ENCODE data around the gene NFATC1.

Gene NFATC1

DNA sequence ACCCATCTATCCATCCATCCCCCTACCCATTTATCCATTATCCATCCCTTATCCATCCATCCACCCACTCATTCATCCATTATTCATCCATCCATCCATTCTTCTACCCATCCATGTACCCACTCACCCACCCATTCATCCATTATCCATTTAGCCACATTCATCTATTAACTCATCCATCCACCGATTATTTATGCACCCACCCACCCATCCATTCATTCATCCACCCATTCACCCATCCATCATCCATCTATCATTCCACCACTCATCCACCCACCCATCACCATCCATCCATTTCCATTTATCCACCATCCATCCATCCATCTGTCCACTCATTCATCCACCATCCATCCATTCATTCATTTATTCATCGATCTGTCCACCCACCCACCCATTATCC, 146.5 kb downstream of the NFATC1 start:
- DNase-seq = no peak

DNA sequence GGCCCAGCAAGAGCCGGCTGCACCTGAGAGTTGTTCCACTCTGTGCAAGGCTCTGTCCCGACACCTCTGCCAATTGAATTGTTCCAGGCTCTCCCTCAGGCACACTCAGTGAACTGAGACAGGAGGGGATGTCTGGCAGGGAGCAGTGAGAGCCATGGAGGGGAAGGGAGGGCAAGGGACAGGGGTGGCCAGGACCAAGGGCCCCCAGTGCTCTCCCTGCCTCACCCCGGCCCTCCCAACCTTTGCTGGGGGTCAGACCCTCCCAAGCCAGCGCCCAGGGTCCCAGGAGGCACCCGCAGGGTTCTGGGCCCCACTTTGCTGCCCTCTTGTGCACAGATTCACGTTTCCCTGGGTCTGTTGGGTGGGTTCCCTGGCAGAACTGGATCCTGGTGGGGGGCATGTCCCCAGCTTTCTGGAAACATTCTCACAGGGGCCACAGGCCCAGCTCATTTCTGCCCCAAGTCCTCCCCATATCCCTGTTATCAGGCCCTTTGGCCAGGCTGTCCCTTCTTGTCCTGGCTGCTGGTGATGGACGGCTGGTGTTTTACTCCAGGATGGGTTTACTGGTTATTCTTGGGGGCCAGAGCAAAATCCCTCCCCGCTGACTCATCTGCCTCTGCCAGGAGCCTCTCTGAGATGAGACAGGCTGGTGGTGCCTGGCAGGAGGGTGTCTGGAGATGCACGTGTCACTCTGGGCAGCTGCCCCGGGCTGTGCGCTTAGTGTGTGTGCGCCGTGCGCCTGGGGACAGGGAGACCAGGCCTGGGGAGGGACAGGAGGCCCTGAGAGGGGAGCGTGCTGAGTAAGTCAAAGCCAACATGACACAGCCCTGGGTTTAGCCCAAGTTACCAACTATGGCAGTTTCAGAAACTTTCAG, 147.4 kb downstream of the NFATC1 start:
- no peak for DNase-seq

DNA sequence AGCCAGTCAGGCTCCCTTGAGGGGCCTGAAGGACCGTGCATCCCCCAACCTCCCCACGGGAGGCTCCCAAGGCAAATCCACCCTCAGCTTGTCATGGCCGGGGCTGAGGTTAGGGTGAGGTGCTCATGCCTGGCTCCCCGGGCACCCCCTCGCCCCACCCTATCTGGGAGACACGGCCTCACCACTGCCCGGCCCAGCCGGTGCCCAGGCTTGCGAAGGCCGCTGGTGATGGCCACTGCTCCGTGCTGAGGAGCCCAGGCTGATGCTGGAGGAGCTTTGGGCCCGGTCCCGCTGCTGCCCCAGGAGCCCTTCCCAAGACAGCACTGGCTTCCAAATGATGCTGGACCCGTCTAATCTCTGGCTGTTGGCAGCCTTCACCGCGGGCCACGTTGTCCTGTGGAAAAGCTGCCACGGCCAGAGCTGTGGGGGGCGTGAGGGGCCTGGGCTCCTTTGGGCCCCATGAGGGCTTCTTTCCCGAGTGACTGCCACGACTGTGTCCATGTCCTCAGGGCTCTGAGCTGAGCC, 148.2 kb downstream of the NFATC1 start:
- no peak for DNase-seq

DNA sequence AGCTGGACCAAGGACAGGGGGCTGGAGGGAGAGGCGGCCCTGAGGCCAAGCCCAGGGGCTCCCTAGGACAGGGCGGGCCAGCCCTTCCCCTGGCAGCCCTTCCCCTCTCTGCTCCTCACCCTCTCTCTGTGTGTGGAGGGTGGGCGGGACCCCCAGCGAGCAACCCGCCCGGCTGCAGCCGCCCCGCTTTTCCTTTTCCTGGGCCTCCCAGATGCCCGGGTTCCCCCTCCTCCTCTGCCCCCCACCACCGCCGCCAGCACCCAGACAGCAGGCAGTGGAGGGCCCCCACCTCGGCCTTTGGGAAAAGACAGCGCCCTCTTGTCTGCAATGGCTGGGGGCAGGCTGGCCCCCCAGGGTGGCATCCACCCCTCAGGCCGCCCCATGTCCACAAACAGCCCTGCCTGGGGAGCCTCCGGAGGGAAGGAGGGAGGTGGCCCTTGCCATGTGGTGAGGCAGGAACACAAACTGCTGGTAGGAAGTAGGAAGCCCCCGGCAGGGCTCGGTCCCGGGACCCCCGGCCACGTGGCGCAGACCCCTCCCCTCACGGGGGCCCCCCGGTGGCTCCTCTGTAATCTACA, 148.7 kb downstream of the NFATC1 start:
- DNase-seq = no peak

DNA sequence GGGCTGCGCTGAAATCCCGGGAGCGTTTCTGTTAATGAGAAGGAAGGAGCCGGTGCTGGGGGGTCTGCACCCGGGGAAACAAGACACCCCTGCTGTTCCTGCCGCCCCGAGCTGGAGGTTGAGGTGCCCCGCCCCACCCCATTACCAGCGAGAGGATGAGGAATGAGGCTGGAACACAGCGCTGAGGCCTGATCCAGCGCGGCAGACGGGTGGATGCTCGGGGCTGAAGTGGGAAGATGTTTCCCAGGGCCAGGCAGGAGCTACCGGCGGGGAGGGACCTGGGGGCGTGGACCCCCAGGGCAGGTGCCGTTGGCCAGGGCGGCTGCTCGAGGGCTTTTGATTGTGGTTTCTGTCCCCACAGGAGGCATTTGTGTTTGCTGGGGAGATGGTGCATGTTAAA, 149.5 kb downstream of the NFATC1 start:
- DNase-seq = no peak

DNA sequence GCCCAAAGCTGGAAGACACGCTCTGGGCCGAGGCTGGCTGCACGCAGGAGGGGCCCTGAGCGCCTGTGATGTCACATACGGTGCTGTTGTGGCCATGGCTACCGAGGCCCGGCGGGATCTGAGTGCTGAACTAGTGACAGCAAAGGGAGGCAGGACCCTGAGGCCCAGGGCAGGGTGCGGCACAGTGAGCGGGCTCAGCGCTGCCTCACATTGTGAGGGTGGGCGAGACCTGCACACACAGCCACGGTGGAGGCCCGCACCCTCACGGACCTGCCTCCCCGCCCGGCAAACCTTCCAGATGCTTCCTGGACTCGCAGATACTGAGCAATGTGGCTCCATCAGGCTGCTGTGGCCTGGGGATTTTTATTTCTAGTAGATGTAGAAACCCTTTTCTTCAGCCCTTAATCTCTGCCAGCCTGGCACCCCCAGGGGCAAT, 150.0 kb downstream of the NFATC1 start:
- DNase-seq = no peak

DNA sequence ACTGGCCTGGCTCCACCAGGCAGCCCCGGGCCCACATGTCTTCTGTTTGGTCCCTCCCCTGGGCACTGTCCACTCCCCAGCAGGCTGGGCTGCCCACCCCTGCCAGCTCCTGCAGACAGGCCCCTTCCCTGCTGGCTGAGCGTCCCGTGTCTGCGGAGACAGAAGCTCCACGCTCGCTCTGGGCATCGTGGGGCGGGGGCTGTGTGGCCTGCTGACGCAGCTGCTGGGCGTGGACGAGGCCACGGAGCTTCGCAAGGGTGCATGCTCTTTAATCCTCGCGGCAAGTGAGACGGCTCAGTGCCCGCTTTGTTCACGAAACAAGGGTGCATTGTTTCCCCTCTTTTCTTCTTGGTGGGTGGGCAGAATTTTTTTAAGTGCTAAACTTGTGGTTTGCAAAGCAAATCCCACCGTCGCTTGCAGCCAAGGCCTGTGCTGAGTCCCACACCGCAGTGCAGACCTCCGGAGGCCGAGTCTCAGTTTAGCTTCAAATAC, 151.1 kb downstream of the NFATC1 start:
- no peak for DNase-seq

DNA sequence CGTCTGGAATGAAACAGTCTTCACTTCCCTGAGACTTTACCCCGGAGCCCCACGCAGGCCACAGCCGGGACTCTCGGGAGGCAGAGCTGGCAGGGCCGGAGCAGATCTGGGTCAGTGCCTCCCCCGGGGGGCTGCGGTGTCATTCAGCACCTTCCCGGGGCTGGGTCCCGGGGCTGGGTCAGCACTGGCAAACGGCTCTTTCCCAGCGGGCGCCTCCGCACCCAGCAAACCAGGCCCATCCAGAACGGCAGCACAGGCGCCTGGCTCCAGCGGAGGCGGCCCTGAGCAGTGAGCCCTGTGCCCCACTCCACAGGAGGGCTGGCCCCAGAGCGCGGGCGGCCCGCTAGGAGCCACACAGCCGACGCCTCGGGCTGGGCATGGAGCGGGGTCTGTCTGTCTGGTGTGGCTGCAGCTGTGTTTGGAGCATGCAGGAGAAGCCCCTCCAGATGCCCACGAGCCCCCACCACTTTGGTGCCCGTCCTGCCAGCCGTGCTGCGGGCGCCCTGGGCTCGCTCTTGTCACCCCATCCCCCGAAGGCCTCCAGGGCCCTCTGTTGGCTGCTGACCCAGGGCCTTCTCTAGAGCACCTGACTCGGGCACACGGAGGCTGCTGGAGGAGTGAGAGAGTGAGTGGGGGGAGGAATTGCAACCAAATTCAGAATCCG, 151.8 kb downstream of the NFATC1 start:
- no peak for DNase-seq

DNA sequence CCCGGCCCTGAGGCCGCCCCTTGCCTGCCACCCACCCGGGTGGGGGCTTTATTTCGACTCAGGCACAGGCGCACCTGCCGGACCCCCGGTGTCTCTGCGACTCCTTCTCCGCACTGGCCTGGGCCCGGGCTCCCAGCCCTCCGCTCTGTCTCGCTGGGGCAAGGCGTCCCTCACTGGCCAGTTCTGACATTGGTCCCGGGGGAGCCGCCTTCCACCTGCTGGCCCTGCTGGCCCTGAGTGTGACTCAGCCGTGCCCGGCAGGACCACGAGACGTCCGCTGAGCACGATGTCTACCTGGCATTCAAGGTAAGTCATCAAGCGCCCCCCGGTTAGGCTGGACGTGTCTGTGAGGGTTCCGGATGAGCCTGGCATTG, 152.3 kb downstream of the NFATC1 start:
- no peak for DNase-seq

DNA sequence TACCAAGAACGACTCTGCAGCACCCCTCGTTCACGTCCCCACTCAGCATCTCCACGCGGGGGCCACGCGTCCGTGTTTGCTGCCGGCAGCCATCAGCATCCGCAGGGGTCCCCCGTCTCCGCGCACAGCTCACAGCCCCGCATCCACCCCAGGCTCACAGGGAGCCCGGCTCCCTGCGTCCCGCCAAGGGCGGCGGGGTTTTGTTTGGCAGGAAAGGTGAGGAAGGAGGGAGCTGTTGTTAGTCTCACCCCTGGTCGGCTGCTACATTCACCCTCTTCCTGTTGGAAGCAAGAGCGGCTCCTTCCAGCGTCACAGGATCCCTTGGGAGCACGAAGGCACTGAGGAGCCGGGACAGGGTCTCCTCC, 152.9 kb downstream of the NFATC1 start:
- no peak for DNase-seq

DNA sequence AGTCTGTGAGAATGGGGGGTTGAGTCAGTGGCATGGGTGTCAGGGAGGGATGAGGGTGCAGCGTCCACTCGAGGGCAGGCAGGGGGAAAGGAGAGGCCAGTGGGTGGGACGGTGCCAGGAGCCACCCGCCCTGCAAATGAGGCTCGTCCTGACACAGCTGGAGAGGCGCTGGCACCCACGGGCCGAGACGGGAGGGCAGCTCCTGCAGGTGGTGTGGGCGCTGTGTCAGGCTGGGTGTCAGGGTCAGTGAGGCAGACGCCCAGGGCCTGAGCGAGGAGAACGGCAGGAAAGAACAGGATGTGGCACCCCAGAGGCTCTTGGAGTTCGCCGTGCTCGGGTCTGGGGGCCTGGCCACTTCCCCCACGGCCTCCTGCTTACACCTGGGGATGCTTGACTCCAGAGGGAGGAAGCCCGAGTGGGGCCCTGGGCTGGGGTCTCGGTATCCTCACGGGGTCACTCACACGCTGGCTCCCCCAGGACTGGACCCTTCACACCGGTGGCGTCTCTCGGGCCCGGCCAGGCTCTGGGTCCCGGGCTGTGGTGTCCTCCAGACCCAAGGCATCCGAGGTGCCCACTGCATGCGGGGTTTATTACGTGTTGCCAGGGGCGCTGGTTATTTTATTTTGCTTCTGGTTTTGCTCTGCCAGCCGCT, 153.4 kb downstream of the NFATC1 start:
- no peak for DNase-seq

DNA sequence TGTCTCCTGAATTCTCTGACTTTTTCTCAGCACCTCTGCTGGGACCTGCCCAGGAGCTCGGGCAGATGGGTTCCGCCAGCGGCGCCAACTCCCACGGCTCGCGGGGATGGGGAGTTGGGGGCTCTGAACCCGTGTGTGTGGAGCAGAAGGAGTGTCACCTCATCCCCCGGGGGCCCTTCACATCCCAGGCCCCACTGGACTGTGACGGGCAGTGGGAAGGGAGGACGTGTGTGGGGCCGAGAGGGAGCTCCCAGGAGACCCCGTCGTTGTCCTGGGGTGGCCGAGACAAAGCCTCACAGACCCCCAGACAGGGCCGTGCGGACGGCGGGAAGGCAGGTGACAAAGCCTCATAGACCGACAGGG, 153.9 kb downstream of the NFATC1 start:
- DNase-seq = no peak

DNA sequence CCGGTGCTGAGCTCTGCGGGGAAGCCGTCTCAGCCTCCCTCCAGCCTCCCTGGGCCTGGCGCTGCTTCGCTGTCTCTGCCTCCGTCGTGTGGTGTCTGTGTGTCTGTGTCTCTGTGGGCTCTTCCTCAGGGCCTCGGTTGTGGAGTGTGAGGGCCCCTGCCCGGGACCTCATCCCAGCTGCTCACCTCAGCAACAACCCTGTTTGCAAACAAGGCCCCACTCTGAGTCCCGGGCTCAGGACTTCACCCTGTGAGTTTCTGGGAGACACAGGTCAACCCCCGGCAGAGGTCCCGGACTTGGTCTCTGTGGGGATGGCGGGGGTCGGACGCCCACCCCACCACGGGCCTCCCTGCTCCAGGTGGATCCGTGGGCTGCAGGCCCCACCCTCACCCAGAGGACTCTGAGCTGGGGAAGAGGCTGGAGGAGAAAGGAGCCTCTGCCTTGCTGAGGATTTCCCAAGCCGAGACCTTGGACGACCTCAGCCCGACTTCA, 156.5 kb downstream of the NFATC1 start:
- DNase-seq = no peak

DNA sequence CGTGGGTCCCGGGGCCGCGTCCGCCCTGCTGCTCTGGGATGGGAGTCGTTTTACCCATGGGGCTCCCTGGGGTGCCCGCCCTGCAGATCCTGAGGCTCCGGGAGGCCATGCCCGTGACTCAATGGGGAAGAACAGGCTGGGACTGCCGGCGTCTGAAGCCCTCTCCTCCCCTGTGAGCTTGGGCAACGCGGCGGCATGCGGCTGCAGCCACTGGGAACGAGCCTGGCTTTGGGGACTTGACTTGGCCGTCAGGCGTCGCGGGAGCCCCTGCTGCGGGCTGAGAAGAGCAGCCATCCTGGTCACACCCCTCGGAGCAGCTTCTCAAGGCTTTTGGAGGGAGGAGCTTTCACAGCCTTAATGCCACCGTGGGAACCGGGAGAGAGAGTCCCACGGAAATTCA, 157.0 kb downstream of the NFATC1 start:
- DNase-seq = no peak

DNA sequence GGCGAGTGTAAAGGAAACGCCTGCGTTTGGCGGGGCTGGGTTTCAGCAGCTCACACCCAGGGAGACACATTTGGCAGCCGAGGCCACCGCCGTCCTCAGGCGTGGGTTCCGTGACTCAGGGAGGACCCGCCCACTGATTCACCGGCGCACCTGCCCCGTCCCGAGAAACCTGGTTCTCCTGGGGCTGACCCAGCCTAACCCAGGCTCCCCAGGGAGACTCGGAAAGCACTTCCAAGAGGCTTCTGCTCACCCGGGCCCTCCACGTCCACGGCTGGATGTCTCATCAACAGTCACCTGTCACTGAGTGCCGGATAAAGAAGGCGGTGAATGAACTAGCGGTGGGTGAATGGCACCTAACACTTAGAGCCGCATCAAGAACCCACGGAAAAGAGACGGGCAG, 157.4 kb downstream of the NFATC1 start:
- DNase-seq = no peak

DNA sequence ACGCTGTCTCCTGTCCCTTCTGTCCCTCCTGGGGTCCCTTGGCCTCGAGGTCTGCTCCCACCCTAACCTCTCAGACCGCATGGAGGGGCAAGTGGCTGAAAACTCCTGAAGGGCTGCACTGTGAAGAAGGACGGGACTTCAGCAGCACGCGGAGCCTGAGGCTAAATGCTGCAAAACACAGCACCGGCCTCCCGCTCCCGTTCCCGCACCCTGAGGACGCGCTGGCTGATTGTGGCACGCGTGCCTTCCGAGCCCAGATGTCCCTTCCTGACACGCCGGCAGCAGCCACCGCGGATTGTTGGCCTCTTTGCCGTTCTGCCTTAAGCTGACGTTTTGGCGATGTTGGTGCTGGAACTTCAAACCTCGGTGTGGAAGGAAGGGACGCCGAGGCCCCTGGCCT, 158.0 kb downstream of the NFATC1 start:
- DNase-seq = no peak

DNA sequence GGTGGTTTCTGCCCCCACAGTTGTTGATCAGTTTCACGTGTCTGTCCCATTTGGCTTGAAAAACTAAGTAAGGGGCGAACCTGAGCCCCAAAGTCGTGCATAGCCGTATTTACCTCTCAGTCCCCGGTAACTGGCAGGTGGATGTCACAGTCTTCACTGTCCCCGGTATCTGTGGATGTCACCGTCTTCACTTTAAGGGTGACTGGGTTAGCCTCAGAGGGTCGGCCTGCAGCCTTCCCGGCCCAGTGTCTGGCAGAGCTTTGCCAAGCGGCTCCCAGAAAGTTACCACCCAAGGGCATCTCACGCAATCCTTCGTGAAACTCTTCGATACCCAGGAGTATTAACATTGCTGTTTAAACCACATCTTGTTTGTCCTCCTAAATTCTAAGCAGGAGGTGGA, 158.6 kb downstream of the NFATC1 start:
- no peak for DNase-seq

DNA sequence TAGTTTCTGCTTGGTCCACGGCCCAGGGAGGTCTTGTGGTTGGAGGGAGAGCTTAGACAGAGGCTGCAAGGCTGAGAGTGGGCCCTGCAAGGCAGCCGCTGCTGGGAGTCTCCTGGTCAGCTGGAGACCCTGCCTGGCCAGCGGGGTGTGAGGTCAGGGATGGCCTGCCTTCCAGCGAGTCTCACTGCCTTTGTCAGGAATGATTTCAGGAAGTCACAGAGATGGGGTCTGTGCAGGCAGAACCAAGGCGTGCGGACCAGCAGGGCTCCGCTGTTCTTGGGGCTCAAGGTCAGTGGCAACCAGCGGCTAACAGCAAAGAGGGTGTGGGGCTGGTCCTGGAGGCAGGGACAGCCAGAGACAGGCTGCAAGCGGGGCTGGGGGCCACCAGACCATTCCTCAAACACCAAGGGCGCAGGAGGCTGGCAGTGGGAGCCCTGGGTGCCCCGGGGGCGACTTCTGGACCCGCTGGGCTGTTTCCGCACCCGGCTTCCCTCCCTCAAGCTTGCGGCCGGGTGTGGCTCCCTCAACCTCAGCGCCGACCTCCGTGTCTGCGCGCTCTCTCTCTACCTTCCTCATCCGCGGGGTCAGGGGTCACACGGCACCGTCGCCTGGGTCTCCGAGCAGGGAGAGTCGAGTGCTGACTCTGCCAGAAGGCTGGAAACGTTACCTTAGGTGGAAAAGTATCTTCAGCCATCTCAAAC, 159.4 kb downstream of the NFATC1 start:
- DNase-seq = no peak

DNA sequence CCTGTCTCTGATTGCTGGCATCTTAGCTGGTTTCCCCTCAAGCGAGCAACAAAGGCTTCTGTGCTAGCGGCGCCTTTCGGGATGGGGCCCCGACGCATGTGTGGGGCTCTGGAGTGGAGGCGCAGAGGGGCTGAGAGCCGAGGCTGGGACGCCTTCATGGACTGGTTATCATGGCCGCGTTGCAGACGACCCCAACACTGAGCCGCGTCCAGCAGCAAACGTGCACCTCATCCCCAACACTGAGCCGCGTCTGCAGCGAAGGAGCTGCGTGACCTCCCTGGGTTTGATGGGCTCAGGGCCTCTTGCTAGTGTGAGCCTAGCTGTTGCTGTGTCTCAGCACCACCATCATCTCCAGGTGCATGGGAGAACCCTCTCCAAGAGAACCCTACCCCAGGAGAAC, 160.2 kb downstream of the NFATC1 start:
- DNase-seq = no peak

DNA sequence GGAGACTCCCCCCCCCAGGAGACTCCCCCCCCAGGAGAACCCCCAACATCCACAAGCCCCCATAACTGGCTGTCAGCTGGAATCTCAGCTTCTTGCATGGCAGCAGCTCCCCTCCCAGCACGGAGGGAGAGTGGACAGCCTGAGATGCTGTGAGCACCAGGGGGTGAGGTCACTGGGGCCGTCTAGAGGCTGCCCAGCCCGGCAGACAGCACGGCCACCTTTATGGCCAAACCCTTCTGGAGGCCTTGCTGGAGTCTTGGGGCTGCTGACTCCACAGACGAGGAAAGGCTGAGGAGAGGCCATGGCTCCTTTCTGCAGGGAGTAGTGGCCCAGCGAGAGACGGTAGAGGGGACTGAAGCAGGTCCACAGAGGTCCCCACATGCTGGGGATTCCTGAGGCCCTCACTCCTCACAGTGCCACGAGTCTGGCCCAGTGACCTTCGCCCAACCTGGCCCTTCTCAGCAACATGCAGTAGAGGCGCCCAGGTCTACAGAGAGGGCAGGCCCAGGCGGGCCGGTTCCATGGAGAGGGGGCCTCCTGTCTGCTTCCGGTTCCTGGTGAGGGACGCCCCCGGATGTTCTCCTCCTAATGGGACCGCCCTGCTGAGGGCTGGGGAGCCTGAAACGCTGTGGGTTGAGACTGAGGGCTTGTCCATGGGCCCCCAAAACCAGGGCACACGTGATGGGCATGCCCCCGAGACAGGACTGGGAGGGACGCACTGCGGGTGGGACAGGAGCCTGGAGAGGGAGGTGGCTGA, 161.3 kb downstream of the NFATC1 start:
- no peak for DNase-seq

DNA sequence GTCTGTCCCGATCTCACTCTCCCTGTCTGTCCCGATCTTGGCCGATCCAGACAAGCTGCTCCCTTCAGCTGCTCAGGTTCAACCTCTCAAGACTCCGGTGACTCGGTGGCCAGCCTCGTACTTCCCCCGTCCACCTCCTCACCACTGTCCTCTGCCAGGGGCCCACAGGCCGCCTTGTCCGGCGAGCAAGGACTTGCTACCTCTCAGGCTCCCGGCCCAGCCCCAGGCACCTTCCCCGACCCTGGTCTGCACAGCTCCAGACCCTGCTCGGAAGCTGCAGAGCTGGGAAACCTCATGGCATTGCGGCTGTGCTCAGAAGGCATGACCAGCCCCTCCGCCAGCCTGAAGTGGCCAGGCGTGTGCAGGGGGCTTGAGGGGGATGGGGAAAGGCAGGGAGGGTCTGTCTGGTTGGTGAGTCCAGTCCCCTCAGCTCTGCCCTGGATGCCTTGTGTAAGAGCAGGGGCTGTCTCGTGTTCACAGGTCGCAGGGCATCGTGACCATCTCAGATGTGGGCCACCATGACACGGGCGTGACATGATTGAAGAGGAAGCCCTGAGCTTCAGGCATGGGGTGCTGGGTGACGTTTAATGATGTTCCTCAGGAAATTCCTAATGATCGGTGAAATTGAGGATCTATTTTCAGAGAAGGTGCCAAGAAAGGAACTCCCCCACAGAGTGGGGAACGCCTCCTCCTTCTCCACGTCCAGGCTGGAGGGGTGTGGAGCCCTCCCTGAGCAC, 162.6 kb downstream of the NFATC1 start:
- no peak for DNase-seq

Data from T-helper 2 cell (primary cell).